GM19035 (cell line): ENCODE data around the gene NEK5.
"Not testable (repeated sequence)": the region's sequence is repeated elsewhere in the genome, so short reads cannot be mapped to it uniquely, and the experiment has no call there.

Experiments used
- ATAC-seq: cut with Tn5 transposase; IDR thresholded peaks from one replicate; pipeline ENCODE4 v1.9.1; 2021; ENCODE audit not compliant: unreplicated experiment

The NEK5 gene

GRCh38 chr13:52137489-52137888, 8.6 kb upstream of the NEK5 start:
- ATAC-seq = no peak

- ATAC-seq = no peak
These were observed 7.9 kb upstream of the NEK5 start for GRCh38 chr13:52136763-52137162.

- ATAC-seq = no peak
These were observed 1.8 kb upstream of the NEK5 start for GRCh38 chr13:52130641-52131040.

- peak; percentile 61 for ATAC-seq
These were observed 830 bp downstream of the NEK5 start for GRCh38 chr13:52127783-52128702.

- ATAC-seq = peak; percentile 22
These were observed 1.5 kb downstream of the NEK5 start for GRCh38 chr13:52127378-52127777.

- ATAC-seq = no peak
These were observed 3.3 kb downstream of the NEK5 start for GRCh38 chr13:52125547-52125946.

GRCh38 chr13:52118595-52118994, 10.3 kb downstream of the NEK5 start:
- no peak for ATAC-seq

GRCh38 chr13:52118095-52118494, 10.8 kb downstream of the NEK5 start:
- ATAC-seq = no peak

- ATAC-seq = no peak
These were observed 16.3 kb downstream of the NEK5 start for GRCh38 chr13:52112591-52112990.

GRCh38 chr13:52109116-52109670, 19.7 kb downstream of the NEK5 start:
- no peak for ATAC-seq

GRCh38 chr13:52105841-52106240, 23.0 kb downstream of the NEK5 start:
- ATAC-seq = no peak

- no peak for ATAC-seq
These were observed 24.2 kb downstream of the NEK5 start for GRCh38 chr13:52104624-52105023.

- ATAC-seq = no peak
These were observed 25.5 kb downstream of the NEK5 start for GRCh38 chr13:52103386-52103785.

GRCh38 chr13:52102423-52102822, 26.4 kb downstream of the NEK5 start:
- ATAC-seq = not testable (repeated sequence)

- no peak for ATAC-seq
These were observed 31.7 kb downstream of the NEK5 start for GRCh38 chr13:52097197-52097596.

- no peak for ATAC-seq
These were observed 32.1 kb downstream of the NEK5 start for GRCh38 chr13:52096748-52097147.

- ATAC-seq = no peak
These were observed 32.8 kb downstream of the NEK5 start for GRCh38 chr13:52096062-52096461.

- ATAC-seq = no peak
These were observed 36.8 kb downstream of the NEK5 start for GRCh38 chr13:52092087-52092486.

GRCh38 chr13:52091473-52091872, 37.4 kb downstream of the NEK5 start:
- no peak for ATAC-seq

GRCh38 chr13:52085421-52085820, 43.5 kb downstream of the NEK5 start:
- no peak for ATAC-seq

- not testable (repeated sequence) for ATAC-seq
These were observed 43.9 kb downstream of the NEK5 start for GRCh38 chr13:52084981-52085380.

- no peak for ATAC-seq
These were observed 46.3 kb downstream of the NEK5 start for GRCh38 chr13:52082601-52083000.
